H1 (cell line): ENCODE results near the gene CDC42EP3.

Experiments
- CEBPB ChIP-seq: IDR thresholded peaks from 2 replicates; pipeline ENCODE4 v1.6.1; 2012; ENCODE audit warnings: low read depth, low read length
- EZH2 ChIP-seq: fragments of 200-600 bp; sonication (generic); IDR thresholded peaks from 2 replicates; pipeline ENCODE4 v1.7.1; 2012; ENCODE audit warnings: low read depth, mild to moderate bottlenecking, moderate library complexity, low read length, inconsistent platforms; ENCODE audit not compliant: severe bottlenecking
- GABPA ChIP-seq: IDR thresholded peaks from 2 replicates; pipeline ENCODE4 v1.6.1; 2011; ENCODE audit warnings: mild to moderate bottlenecking, low read length, moderate library complexity, borderline replicate concordance; ENCODE audit not compliant: insufficient read depth
- ZNF274 ChIP-seq: IDR thresholded peaks from 2 replicates; pipeline ENCODE4 v1.7.0; 2012; ENCODE audit warnings: low read length, borderline replicate concordance; ENCODE audit errors: extremely low read depth
- TF ChIP-seq, protein P1 (sequence below), 3 experiments: IDR thresholded peaks; 1 replicate in 2 of 3; 2 replicates in 1 of 3; pipeline versions ENCODE4 v1.5.1 to v1.6.1; 2011; ENCODE audit warnings: low read length in 3 of 3, mild to moderate bottlenecking in 3 of 3, inconsistent platforms in 2 of 3, low read depth in 1 of 3, moderate library complexity in 1 of 3; ENCODE audit not compliant: insufficient read depth in 1 of 3; ENCODE audit errors: control extremely low read depth in 1 of 3

- TF ChIP-seq, protein P1, sequence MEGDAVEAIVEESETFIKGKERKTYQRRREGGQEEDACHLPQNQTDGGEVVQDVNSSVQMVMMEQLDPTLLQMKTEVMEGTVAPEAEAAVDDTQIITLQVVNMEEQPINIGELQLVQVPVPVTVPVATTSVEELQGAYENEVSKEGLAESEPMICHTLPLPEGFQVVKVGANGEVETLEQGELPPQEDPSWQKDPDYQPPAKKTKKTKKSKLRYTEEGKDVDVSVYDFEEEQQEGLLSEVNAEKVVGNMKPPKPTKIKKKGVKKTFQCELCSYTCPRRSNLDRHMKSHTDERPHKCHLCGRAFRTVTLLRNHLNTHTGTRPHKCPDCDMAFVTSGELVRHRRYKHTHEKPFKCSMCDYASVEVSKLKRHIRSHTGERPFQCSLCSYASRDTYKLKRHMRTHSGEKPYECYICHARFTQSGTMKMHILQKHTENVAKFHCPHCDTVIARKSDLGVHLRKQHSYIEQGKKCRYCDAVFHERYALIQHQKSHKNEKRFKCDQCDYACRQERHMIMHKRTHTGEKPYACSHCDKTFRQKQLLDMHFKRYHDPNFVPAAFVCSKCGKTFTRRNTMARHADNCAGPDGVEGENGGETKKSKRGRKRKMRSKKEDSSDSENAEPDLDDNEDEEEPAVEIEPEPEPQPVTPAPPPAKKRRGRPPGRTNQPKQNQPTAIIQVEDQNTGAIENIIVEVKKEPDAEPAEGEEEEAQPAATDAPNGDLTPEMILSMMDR (IDR thresholded peaks at IDR 0.05; ENCODE audit: control extremely low read depth in 1 of 3, insufficient read depth in 1 of 3, low read depth in 1 of 3, low read length in 3 of 3): no peak
- no peak for TF ChIP-seq CEBPB
- TF ChIP-seq ZNF274: no peak
- TF ChIP-seq GABPA: no peak
- no peak for TF ChIP-seq EZH2
Measured at GRCh38 chr2:37683921-37684780, 12.7 kb upstream of the CDC42EP3 start.
